ENCODE results near the gene USP35. TPM values are rescaled to one million over a fixed set of nuclear protein-coding genes. Genes with fewer than 3 reads are reported as not detected.
A peak's percentile ranks its signal among the peaks of the same experiment; 100 is the strongest.

Gene USP35
- total RNA-seq, 1 experiment from 2014 or later: 6.0 TPM

DNA sequence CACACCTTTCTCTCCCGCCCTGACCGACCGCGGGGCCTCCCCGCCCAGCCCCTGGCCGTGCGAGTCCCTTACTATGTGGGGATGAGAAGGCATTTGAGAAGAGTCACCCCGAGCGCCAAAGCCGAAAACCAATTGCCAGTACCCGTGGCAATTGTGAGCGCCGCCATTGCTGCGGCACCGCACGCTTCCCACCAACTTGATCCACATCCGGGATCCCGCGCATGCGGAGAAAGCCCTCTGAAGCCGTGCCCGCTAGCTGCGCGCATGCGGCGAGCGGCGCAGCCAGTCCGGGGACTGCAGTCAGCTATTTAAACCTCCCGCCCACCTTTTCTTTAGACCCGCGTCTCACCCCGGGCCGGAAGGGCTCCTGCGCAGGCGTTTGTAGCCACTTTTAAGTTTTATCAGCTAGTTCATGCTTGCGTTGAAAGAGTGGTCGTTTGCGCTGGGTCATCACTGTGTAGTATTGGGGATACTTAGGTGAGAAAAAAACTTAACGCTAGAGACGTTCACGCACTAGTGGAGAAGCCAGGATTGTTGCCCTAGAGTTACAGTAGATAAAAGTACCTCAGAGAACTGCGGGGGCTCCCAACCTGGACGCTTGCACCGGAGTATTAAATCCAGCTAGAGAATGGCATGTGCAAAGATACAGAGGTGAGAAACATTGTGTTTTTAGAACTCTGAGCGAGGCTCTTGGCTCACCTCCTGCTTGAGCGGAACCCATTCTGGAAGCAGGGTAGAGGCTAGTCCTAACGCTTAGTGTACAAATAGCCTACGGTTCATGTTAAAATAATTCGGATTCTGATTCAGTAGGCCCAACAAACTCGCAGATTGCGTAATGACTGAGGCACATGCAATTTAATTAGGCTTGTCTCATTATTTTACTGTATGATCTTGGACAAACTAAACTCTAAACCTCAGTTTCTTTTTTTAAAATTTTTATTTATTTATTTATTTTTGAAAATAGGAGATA, 49.0 kb upstream of the USP35 start, which contains the start of gene ALG8 (continued):
- TF ChIP-seq, protein P1, sequence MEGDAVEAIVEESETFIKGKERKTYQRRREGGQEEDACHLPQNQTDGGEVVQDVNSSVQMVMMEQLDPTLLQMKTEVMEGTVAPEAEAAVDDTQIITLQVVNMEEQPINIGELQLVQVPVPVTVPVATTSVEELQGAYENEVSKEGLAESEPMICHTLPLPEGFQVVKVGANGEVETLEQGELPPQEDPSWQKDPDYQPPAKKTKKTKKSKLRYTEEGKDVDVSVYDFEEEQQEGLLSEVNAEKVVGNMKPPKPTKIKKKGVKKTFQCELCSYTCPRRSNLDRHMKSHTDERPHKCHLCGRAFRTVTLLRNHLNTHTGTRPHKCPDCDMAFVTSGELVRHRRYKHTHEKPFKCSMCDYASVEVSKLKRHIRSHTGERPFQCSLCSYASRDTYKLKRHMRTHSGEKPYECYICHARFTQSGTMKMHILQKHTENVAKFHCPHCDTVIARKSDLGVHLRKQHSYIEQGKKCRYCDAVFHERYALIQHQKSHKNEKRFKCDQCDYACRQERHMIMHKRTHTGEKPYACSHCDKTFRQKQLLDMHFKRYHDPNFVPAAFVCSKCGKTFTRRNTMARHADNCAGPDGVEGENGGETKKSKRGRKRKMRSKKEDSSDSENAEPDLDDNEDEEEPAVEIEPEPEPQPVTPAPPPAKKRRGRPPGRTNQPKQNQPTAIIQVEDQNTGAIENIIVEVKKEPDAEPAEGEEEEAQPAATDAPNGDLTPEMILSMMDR (IDR thresholded peaks at IDR 0.05 in 2 of 3, conservative IDR thresholded peaks at IDR 0.05 in 1 of 3; ENCODE audit: borderline replicate concordance in 1 of 3, insufficient read depth in 1 of 3, low read depth in 2 of 3, low read length in 2 of 3): no peak
- TF ChIP-seq, protein P2, sequence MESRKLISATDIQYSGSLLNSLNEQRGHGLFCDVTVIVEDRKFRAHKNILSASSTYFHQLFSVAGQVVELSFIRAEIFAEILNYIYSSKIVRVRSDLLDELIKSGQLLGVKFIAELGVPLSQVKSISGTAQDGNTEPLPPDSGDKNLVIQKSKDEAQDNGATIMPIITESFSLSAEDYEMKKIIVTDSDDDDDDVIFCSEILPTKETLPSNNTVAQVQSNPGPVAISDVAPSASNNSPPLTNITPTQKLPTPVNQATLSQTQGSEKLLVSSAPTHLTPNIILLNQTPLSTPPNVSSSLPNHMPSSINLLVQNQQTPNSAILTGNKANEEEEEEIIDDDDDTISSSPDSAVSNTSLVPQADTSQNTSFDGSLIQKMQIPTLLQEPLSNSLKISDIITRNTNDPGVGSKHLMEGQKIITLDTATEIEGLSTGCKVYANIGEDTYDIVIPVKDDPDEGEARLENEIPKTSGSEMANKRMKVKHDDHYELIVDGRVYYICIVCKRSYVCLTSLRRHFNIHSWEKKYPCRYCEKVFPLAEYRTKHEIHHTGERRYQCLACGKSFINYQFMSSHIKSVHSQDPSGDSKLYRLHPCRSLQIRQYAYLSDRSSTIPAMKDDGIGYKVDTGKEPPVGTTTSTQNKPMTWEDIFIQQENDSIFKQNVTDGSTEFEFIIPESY (IDR thresholded peaks at IDR 0.05; ENCODE audit: extremely low read depth, insufficient replicate concordance, low read length): no peak
- no peak for TF ChIP-seq EZH2 (IDR thresholded peaks at IDR 0.05)
- TF ChIP-seq SIN3A (IDR thresholded peaks at IDR 0.05; ENCODE audit: low read depth): peak; percentile 86
- TF ChIP-seq ELF1 (IDR thresholded peaks at IDR 0.05; ENCODE audit: borderline replicate concordance, low read depth): peak; percentile 66
- no peak for TF ChIP-seq CEBPB (IDR thresholded peaks at IDR 0.05; ENCODE audit: low read depth)
- no peak for TF ChIP-seq EZH2phosphoT487 (IDR thresholded peaks at IDR 0.05; ENCODE audit: borderline replicate concordance)
- TF ChIP-seq RAD21 (IDR thresholded peaks at IDR 0.05; ENCODE audit: low read depth): no peak
- TF ChIP-seq YY1 (IDR thresholded peaks at IDR 0.05; ENCODE audit: extremely low read depth, insufficient replicate concordance, low read depth, low read length): peak; percentile 96
- TF ChIP-seq JUND (IDR thresholded peaks at IDR 0.05): no peak
- peak; percentile 64 for TF ChIP-seq TCF7L2 (IDR thresholded peaks at IDR 0.05; ENCODE audit: borderline replicate concordance, extremely low read depth, insufficient read depth, insufficient read length)
